ENCODE results near the gene PTCHD1. TPM values are rescaled to one million over a fixed set of nuclear protein-coding genes. Genes with fewer than 3 reads are reported as not detected.

The PTCHD1 gene
- total and polyA plus RNA-seq, 2 of the 13 experiments (the other 11 are each of a cell fraction or from before 2014, with no cell fraction given), result not detected

GRCh38 chrX:23392195-23392594 lies 57.5 kb downstream of the PTCHD1 start:
- ATAC-seq (no peak), DNase-seq (ENCODE audit: low spot score) (no peak), FAIRE-seq (no peak)
- POLR2A ChIA-PET, result no interaction called here
- H3K36me3 ChIP-seq (replicated peaks in 1 of 2; ENCODE audit: control insufficient read depth in 1 of 2, insufficient read depth in 2 of 2, low read length in 2 of 2), result no peaks in the 10 kb centered on the region
- in situ Hi-C loops (cut with HindIII; ENCODE audit: extremely low pct_ligation_motif_present, low pct_unique_long_range_greater_than_20kb) (no loop called here), intact Hi-C loops (cut with micrococcal nuclease; ENCODE audit: unreplicated experiment) (no loop called here)
- BruUV-seq (replicated peaks), result no TSS peak
- H3K9ac ChIP-seq (ENCODE audit: insufficient read depth, low read depth, low read length), result no peak overlapping the region
- H3K4me3 ChIP-seq (replicated peaks in 1 of 3; ENCODE audit: insufficient read depth in 1 of 3, low read depth in 2 of 3, low read length in 3 of 3), result no peak overlapping the region
- H3K27me3 ChIP-seq (ENCODE audit: control insufficient read depth in 1 of 2, insufficient read depth in 2 of 2, low read length in 2 of 2), result no peaks in the 10 kb centered on the region
- no peak overlapping the region for H2AFZ ChIP-seq (ENCODE audit: low read length)
- no peaks in the 10 kb centered on the region for H4K20me1 ChIP-seq (ENCODE audit: insufficient read depth, low read length)
- H3K27ac ChIP-seq (ENCODE audit: extremely low read length, insufficient read depth, low read length), result no peak overlapping the region
- CTCF ChIA-PET (ENCODE audit: low intra/inter-chr PET ratio, low total read pairs), result no interaction called here
- H3K4me2 ChIP-seq (ENCODE audit: low read depth, low read length), result no peak overlapping the region
- H3K9me3 ChIP-seq (ENCODE audit: low read length), result no peaks in the 10 kb centered on the region
- no peak for TF ChIP-seq ZNF326 (CRISPR knock-in tag; IDR thresholded peaks at IDR 0.05; ENCODE audit: borderline replicate concordance)
- TF ChIP-seq ESRRA (CRISPR knock-in tag; IDR thresholded peaks at IDR 0.05; ENCODE audit: low read depth), result no peak
- TF ChIP-seq FOXJ3 (CRISPR knock-in tag; IDR thresholded peaks at IDR 0.05; ENCODE audit: borderline replicate concordance), result no peak
- TF ChIP-seq TOPORS (CRISPR knock-in tag; IDR thresholded peaks at IDR 0.05), result no peak
- TF ChIP-seq GTF3A (CRISPR knock-in tag; conservative IDR thresholded peaks at IDR 0.05), result no peak
- TF ChIP-seq CBFB (CRISPR knock-in tag; IDR thresholded peaks at IDR 0.05), result no peak
- no peak for TF ChIP-seq ZNF615 (CRISPR knock-in tag; IDR thresholded peaks at IDR 0.05; ENCODE audit: borderline replicate concordance)
- TF ChIP-seq MTA3 (CRISPR knock-in tag; IDR thresholded peaks at IDR 0.05), result no peak
- no peak for TF ChIP-seq ZNF775 (CRISPR knock-in tag; IDR thresholded peaks at IDR 0.05; ENCODE audit: borderline replicate concordance)
- TF ChIP-seq ZNF224 (CRISPR knock-in tag; IDR thresholded peaks at IDR 0.05), result no peak
- TF ChIP-seq NPAS2 (CRISPR knock-in tag; IDR thresholded peaks at IDR 0.05; ENCODE audit: borderline replicate concordance), result no peak
- no peak for TF ChIP-seq SATB2 (CRISPR knock-in tag; IDR thresholded peaks at IDR 0.05)
- H3K4me1 ChIP-seq (ENCODE audit: insufficient read depth, low read length), result no peaks in the 10 kb centered on the region
- WGBS (ENCODE audit: low lambda C conversion rate), result 0% methylated on average over 3 of the region's 5 CpGs
- H3K79me2 ChIP-seq (ENCODE audit: insufficient read depth, low read length), result no peaks in the 10 kb centered on the region
